SK-N-SH (cell line): ENCODE measurements around the gene PPP6R2.

Experiments
- CTCF ChIP-seq: fragments of 200-600 bp; sonication (generic); IDR thresholded peaks from 2 replicates; pipeline ENCODE4 v1.6.1; 2017; ENCODE audit warnings: antibody characterized with exemption, mild to moderate bottlenecking, moderate library complexity
- EP300 ChIP-seq, 2 experiments: IDR thresholded peaks; 2 replicates each; pipeline versions ENCODE4 v1.4.0 to v1.6.1; 2012; ENCODE audit warnings: borderline replicate concordance in 1 of 2, low read depth in 1 of 2, low read length in 1 of 2
- IRF3 ChIP-seq: fragments of 150-350 bp; IDR thresholded peaks from 2 replicates; pipeline ENCODE4 v1.6.1; 2016; ENCODE audit warnings: mild to moderate bottlenecking, low read depth, low read length
- JUND ChIP-seq: IDR thresholded peaks from 2 replicates; pipeline ENCODE4 v1.4.0; 2012
- MAX ChIP-seq: IDR thresholded peaks from 2 replicates; pipeline ENCODE4 v1.4.0; 2012; ENCODE audit warnings: low read depth
- MXI1 ChIP-seq: IDR thresholded peaks from 2 replicates; pipeline ENCODE4 v1.6.1; 2012; ENCODE audit warnings: mild to moderate bottlenecking, low read depth, low read length, improper control_type of control experiment
- PBX3 ChIP-seq: IDR thresholded peaks from 2 replicates; pipeline ENCODE4; 2012
- POLR2AphosphoS5 ChIP-seq: IDR thresholded peaks from 2 replicates; pipeline ENCODE4 v1.6.1; 2012; ENCODE audit warnings: low read depth, low read length
- RAD21 ChIP-seq: IDR thresholded peaks from 2 replicates; pipeline ENCODE4 v1.6.1; 2012; ENCODE audit warnings: mild to moderate bottlenecking, low read length
- REST ChIP-seq: IDR thresholded peaks from 2 replicates; pipeline ENCODE4 v1.6.1; 2012; ENCODE audit warnings: mild to moderate bottlenecking, low read depth, low read length, moderate library complexity
- SIN3A ChIP-seq: IDR thresholded peaks from 2 replicates; pipeline ENCODE4 v1.6.1; 2012; ENCODE audit warnings: low read depth, mild to moderate bottlenecking, low read length, moderate library complexity, borderline replicate concordance
- TEAD4 ChIP-seq: IDR thresholded peaks from 2 replicates; pipeline ENCODE4 v1.4.0; 2012; ENCODE audit warnings: mild to moderate bottlenecking, borderline replicate concordance; ENCODE audit not compliant: insufficient read depth
- USF2 ChIP-seq: fragments of 150-350 bp; IDR thresholded peaks from 2 replicates; pipeline ENCODE4 v1.6.1; 2017; ENCODE audit warnings: antibody characterized with exemption, low read length, low read depth, borderline replicate concordance
- ZBTB33 ChIP-seq: IDR thresholded peaks from 2 replicates; pipeline ENCODE4 v1.4.0; 2012; ENCODE audit warnings: low read depth, borderline replicate concordance

GRCh38 chr22:50338860-50339462 lies 4.2 kb upstream of the PPP6R2 start:
- TF ChIP-seq CTCF (no peak), POLR2AphosphoS5 (no peak), RAD21 (no peak), MXI1 (no peak), PBX3 (no peak), JUND (no peak), REST (no peak), IRF3 (no peak), TEAD4 (no peak), SIN3A (no peak), ZBTB33 (no peak), MAX (no peak), EP300 (IDR thresholded peaks at IDR 0.05; ENCODE audit: borderline replicate concordance in 1 of 2, low read depth in 1 of 2, low read length in 1 of 2) (no peak), USF2 (no peak)
